WERI-Rb-1 (cell line): ENCODE data around the gene ZNF668.

Experiments
- DNase-seq: peaks from one replicate; pipeline ENCODE4 v3.0.0-alpha.2; 2020
- H3K27ac ChIP-seq: fragments of 250-450 bp; sonication (Bioruptor Pico); 2 replicates; pipeline ENCODE4 v1.5.1; 2020; ENCODE audit warnings: mild to moderate bottlenecking, moderate library complexity
- H3K27me3 ChIP-seq: fragments of 250-450 bp; sonication (Bioruptor Pico); 2 replicates; pipeline ENCODE4 v1.5.1; 2021; ENCODE audit warnings: mild to moderate bottlenecking, low read depth, moderate library complexity; ENCODE audit not compliant: insufficient read depth, severe bottlenecking
- H3K36me3 ChIP-seq: fragments of 250-450 bp; sonication (Bioruptor Pico); 2 replicates; pipeline ENCODE4 v1.5.1; 2020; ENCODE audit warnings: mild to moderate bottlenecking, moderate library complexity
- H3K4me3 ChIP-seq: 2 replicates; pipeline ENCODE4 v1.5.1; 2011; ENCODE audit warnings: low read depth, mild to moderate bottlenecking, control low read depth, low read length
- H3K9me3 ChIP-seq: fragments of 250-450 bp; sonication (Bioruptor Pico); 2 replicates; pipeline ENCODE4 v1.5.1; 2021; ENCODE audit warnings: mild to moderate bottlenecking, moderate library complexity; ENCODE audit not compliant: severe bottlenecking
- TF ChIP-seq, protein P1 (sequence below): IDR thresholded peaks from 2 replicates; pipeline ENCODE4 v1.5.1; 2011; ENCODE audit warnings: low read depth, mild to moderate bottlenecking, control low read depth, inconsistent platforms, low read length

The ZNF668 gene

DNA sequence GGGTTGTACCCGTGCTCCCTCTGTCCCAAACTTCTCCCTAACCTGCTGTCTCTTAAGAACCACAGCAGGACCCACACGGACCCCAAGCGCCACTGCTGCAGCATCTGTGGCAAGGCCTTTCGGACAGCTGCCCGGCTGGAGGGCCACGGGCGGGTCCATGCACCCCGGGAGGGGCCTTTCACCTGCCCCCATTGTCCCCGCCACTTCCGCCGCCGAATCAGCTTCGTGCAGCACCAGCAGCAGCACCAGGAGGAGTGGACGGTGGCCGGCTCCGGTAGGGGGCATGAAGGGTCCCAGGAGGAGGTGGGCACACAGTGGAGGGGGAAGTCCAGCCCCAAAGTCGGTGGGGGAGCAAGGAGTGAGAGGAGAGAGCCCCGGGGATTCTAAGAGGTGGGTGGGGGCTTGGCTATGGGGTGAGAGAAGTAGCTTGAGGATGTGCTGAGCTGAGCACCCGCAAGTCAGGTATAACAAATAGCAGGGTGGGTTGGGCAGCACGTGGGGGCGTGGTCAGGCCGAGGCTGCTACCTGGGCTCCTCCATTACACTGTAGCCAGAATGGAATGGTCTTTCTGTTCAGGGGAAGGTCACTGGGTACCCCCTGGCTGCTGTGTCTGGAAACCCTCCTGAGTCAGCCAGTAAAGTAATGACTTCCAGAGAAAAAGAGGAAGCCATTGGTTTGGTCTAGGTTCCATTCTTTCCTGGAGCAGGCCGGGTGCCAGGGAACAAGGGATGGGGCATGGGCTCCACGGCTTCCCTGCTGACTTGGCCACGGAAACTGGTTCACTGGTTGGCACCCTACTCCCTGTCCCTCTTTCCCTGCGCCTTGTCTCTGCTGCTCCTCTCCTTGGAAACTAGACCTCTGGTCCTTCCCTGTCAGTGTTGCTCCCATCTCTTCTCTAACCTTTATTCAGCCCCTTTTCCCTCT lies 7.7 kb upstream of the ZNF668 start:
- H3K36me3 ChIP-seq: peaks cover 67% of the 10 kb centered on the region
- no peak overlapping the region for H3K27ac ChIP-seq
- no peaks in the 10 kb centered on the region for H3K27me3 ChIP-seq
- DNase-seq: no peak
- no peaks in the 10 kb centered on the region for H3K9me3 ChIP-seq
- no peak overlapping the region for H3K4me3 ChIP-seq
- TF ChIP-seq, protein P1, sequence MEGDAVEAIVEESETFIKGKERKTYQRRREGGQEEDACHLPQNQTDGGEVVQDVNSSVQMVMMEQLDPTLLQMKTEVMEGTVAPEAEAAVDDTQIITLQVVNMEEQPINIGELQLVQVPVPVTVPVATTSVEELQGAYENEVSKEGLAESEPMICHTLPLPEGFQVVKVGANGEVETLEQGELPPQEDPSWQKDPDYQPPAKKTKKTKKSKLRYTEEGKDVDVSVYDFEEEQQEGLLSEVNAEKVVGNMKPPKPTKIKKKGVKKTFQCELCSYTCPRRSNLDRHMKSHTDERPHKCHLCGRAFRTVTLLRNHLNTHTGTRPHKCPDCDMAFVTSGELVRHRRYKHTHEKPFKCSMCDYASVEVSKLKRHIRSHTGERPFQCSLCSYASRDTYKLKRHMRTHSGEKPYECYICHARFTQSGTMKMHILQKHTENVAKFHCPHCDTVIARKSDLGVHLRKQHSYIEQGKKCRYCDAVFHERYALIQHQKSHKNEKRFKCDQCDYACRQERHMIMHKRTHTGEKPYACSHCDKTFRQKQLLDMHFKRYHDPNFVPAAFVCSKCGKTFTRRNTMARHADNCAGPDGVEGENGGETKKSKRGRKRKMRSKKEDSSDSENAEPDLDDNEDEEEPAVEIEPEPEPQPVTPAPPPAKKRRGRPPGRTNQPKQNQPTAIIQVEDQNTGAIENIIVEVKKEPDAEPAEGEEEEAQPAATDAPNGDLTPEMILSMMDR: no peak

DNA sequence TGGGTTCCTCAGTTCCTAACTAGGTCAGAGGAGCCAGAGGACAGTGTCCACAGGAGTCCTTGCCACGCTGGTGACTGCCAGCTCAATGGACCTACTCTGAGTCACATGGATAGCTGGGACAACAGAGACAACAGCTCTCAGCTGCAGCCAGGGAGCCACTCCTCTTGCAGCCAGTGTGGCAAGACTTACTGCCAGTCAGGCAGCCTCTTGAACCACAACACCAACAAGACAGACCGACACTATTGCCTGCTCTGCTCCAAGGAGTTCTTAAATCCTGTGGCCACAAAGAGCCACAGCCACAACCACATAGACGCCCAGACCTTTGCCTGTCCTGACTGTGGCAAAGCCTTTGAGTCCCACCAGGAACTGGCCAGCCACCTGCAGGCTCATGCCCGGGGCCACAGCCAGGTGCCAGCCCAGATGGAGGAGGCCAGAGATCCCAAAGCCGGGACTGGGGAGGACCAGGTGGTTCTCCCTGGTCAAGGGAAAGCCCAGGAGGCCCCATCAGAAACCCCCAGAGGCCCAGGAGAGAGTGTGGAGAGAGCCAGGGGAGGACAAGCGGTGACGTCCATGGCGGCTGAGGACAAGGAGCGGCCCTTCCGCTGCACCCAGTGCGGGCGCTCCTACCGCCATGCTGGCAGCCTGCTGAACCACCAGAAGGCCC lies 6.8 kb upstream of the ZNF668 start:
- DNase-seq: no peak
- Histone ChIP-seq H3K27me3 (no peaks in the 10 kb centered on the region), H3K4me3 (no peak overlapping the region), H3K27ac (no peak overlapping the region), H3K36me3 (peaks cover 75% of the 10 kb centered on the region), H3K9me3 (no peaks in the 10 kb centered on the region)
- TF ChIP-seq, protein P1: no peak

DNA sequence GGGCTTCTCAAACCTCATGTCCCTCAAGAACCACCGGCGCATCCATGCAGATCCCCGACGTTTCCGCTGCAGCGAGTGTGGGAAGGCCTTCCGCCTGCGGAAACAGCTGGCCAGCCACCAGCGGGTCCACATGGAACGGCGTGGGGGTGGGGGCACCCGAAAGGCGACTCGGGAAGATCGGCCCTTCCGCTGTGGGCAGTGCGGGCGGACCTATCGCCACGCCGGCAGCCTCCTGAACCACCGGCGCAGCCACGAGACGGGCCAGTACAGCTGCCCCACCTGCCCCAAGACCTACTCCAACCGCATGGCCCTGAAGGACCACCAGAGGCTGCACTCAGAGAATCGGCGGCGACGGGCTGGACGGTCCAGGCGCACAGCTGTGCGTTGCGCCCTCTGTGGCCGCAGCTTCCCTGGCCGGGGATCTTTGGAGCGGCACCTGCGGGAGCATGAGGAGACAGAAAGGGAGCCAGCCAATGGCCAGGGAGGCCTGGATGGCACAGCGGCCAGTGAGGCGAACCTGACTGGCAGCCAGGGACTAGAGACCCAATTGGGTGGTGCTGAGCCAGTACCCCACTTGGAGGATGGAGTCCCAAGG lies 6.1 kb upstream of the ZNF668 start:
- Histone ChIP-seq H3K9me3 (no peaks in the 10 kb centered on the region), H3K27me3 (no peaks in the 10 kb centered on the region), H3K36me3 (peaks cover 76% of the 10 kb centered on the region), H3K27ac (no peak overlapping the region), H3K4me3 (no peak overlapping the region)
- TF ChIP-seq, protein P1: no peak
- DNase-seq: no peak

DNA sequence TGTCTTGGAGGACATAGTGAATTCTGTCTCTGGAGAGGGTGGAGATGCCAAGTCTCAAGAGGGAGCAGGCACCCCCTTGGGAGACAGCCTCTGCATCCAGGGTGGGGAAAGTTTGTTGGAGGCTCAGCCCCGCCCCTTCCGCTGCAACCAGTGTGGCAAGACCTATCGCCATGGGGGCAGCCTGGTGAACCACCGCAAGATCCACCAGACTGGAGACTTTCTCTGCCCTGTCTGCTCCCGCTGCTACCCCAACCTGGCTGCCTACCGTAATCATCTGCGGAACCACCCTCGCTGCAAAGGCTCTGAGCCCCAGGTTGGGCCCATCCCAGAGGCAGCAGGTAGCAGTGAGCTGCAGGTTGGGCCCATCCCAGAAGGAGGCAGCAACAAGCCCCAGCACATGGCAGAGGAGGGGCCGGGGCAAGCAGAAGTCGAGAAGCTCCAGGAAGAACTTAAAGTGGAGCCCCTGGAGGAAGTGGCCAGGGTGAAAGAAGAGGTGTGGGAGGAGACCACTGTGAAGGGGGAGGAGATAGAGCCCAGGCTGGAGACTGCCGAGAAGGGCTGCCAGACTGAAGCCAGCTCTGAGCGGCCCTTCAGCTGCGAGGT lies 5.4 kb upstream of the ZNF668 start:
- Histone ChIP-seq H3K27ac (no peak overlapping the region), H3K4me3 (no peak overlapping the region), H3K9me3 (no peaks in the 10 kb centered on the region), H3K36me3 (peaks cover 72% of the 10 kb centered on the region), H3K27me3 (no peaks in the 10 kb centered on the region)
- TF ChIP-seq, protein P1: no peak
- DNase-seq: no peak

DNA sequence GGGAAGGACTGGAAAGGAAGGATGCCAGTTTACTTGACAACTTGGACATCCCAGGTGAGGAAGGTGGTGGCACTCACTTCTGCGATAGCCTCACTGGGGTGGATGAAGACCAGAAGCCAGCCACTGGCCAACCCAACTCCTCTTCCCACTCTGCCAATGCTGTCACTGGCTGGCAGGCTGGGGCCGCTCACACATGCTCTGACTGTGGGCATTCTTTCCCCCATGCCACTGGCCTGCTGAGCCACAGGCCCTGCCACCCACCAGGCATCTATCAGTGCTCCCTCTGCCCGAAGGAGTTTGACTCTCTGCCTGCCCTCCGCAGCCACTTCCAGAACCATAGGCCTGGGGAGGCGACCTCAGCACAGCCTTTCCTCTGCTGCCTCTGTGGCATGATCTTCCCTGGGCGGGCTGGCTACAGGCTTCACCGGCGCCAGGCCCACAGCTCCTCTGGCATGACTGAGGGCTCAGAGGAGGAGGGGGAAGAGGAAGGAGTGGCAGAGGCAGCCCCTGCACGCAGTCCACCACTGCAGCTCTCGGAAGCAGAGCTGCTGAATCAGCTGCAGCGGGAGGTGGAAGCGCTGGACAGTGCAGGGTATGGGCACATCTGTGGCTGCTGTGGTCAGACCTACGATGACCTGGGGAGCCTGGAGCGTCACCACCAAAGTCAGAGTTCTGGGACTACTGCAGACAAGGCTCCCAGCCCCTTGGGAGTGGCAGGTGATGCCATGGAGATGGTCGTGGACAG lies 4.7 kb upstream of the ZNF668 start:
- TF ChIP-seq, protein P1: no peak
- Histone ChIP-seq H3K36me3 (peaks cover 65% of the 10 kb centered on the region), H3K27me3 (no peaks in the 10 kb centered on the region), H3K27ac (no peak overlapping the region), H3K9me3 (no peaks in the 10 kb centered on the region), H3K4me3 (no peak overlapping the region)
- no peak for DNase-seq
